GM12878 (cell line): ENCODE results near the gene SPATS2L. TPM values are rescaled to one million over a fixed set of nuclear protein-coding genes. Genes with fewer than 3 reads are reported as not detected.

ENCODE experiments used
- ATAC-seq: fragments of 200-7000 bp; cut with Tn5 transposase; 3 replicates; pipeline ENCODE4 v1.9.1; 2020; ENCODE audit warnings: mild to moderate bottlenecking, moderate library complexity
- BruUV-seq: library from RNA; stranded (reverse); fragments of 400-500 nt; replicated peaks from 2 replicates; lab custom pipeline; 2021; lab: Mats Ljungman, UMichigan
- CTCF ChIA-PET: fragments of 300-600 bp; sonication (Branson Sonifier 250); formaldehyde crosslinking; extraction: SDS; loops from one replicate; lab custom pipeline; 2021; ENCODE audit warnings: inconsistent platforms; lab: Yijun Ruan, JAX
- POLR2A ChIA-PET: fragments of 350-600 bp; formaldehyde crosslinking; extraction: SDS; loops from one replicate; lab custom pipeline; 2021; ENCODE audit warnings: inconsistent platforms; lab: Charles Lee
- RAD21 ChIA-PET: fragments of 300-600 bp; sonication (Branson Sonifier 250); formaldehyde crosslinking; loops from one replicate; lab custom pipeline; 2023; ENCODE audit warnings: antibody characterized with exemption; ENCODE audit not compliant: unreplicated experiment; lab: Charles Lee
- SMC1A ChIA-PET: fragments of 300-600 bp; sonication (Branson Sonifier 250); formaldehyde crosslinking; loops from one replicate; lab custom pipeline; 2023; ENCODE audit not compliant: unreplicated experiment, uncharacterized antibody; lab: Charles Lee
- DNase-seq: peaks from one replicate; pipeline ENCODE4 v3.0.0-alpha.2; 2011; ENCODE audit warnings: low read depth, low spot score
- FAIRE-seq: peaks from 3 replicates; lab custom pipeline; 2011; peaks lifted over from hg19 to GRCh38; lab: Jason Lieb, UNC
- H2AFZ ChIP-seq: 2 replicates; pipeline ENCODE4 v1.6.0; 2011; ENCODE audit warnings: low read depth, low read length, control low read depth; ENCODE audit not compliant: control insufficient read depth
- H3K27ac ChIP-seq: 2 replicates; pipeline ENCODE4 v1.5.1; 2011; ENCODE audit warnings: control low read depth; ENCODE audit not compliant: control insufficient read depth, insufficient read depth
- H3K27me3 ChIP-seq, 2 experiments: replicated peaks in 1 of 2; 2 replicates each; pipeline versions ENCODE4 v1.6.0 to v1.6.1; 2011; ENCODE audit warnings: low read length in 1 of 2; ENCODE audit not compliant: control insufficient read depth in 2 of 2, insufficient read depth in 2 of 2
- H3K36me3 ChIP-seq, 2 experiments: 2 replicates each; pipeline ENCODE4 v1.5.1; 2011; ENCODE audit warnings: low read length in 1 of 2; ENCODE audit not compliant: control insufficient read depth in 2 of 2, insufficient read depth in 2 of 2
- H3K4me1 ChIP-seq: 2 replicates; pipeline ENCODE4 v1.6.1; 2011; ENCODE audit warnings: mild to moderate bottlenecking, low read length, moderate library complexity, mixed read lengths; ENCODE audit not compliant: control insufficient read depth, insufficient read depth
- H3K4me2 ChIP-seq: 2 replicates; pipeline ENCODE4 v1.6.0; 2011; ENCODE audit warnings: control low read depth; ENCODE audit not compliant: control insufficient read depth, insufficient read depth
- H3K4me3 ChIP-seq: fragments of 200-600 bp; sonication (generic); 2 replicates; pipeline ENCODE4 v1.5.1; 2016
- H3K79me2 ChIP-seq: 2 replicates; pipeline ENCODE4 v1.6.0; 2011; ENCODE audit warnings: low read length; ENCODE audit not compliant: control insufficient read depth, insufficient read depth
- H3K9ac ChIP-seq: 2 replicates; pipeline ENCODE4 v1.8.0; 2011; ENCODE audit warnings: low read length, control low read depth, mixed read lengths; ENCODE audit not compliant: control insufficient read depth, insufficient read depth
- H3K9me3 ChIP-seq: replicated peaks from 3 replicates; pipeline ENCODE4 v1.5.1; 2011; ENCODE audit warnings: mild to moderate bottlenecking, low read length; ENCODE audit not compliant: control insufficient read depth, insufficient read depth
- H4K20me1 ChIP-seq: 2 replicates; pipeline ENCODE4 v1.6.0; 2011; ENCODE audit not compliant: control insufficient read depth, insufficient read depth
- CHD4 ChIP-seq: fragments of 200-600 bp; sonication (generic); IDR thresholded peaks from 2 replicates; pipeline ENCODE4 v1.6.1; 2016; ENCODE audit warnings: mild to moderate bottlenecking
- DPF2 ChIP-seq: fragments of 450-650 bp; IDR thresholded peaks from 2 replicates; pipeline ENCODE4 v1.6.1; 2017; ENCODE audit warnings: mild to moderate bottlenecking
- HDAC6 ChIP-seq: fragments of 200-600 bp; sonication (generic); IDR thresholded peaks from one replicate; pipeline ENCODE4 v1.8.0; 2017; ENCODE audit warnings: antibody characterized with exemption; ENCODE audit not compliant: unreplicated experiment
- HSF1 ChIP-seq: fragments of 150-350 bp; IDR thresholded peaks from 2 replicates; pipeline ENCODE4 v1.6.1; 2014; ENCODE audit warnings: mild to moderate bottlenecking, low read depth, low read length
- NFYA ChIP-seq: IDR thresholded peaks from 2 replicates; pipeline ENCODE4 v1.6.1; 2011; ENCODE audit warnings: low read depth, mild to moderate bottlenecking, low read length, improper control_type of control experiment, borderline replicate concordance
- PKNOX1 ChIP-seq: fragments of 450-650 bp; IDR thresholded peaks from 2 replicates; pipeline ENCODE4 v1.6.1; 2016; ENCODE audit warnings: mild to moderate bottlenecking
- POLR2AphosphoS5 ChIP-seq: IDR thresholded peaks from 2 replicates; pipeline ENCODE4 v1.6.1; 2011; ENCODE audit warnings: mild to moderate bottlenecking, low read length, inconsistent platforms
- RBBP5 ChIP-seq: fragments of 200-600 bp; sonication (generic); conservative IDR thresholded peaks from 2 replicates; pipeline ENCODE4 v1.6.1; 2016
- RCOR1 ChIP-seq: conservative IDR thresholded peaks from 2 replicates; pipeline ENCODE4 v1.6.1; 2012; ENCODE audit warnings: low read depth, low read length, improper control_type of control experiment
- SMAD1 ChIP-seq: fragments of 450-650 bp; IDR thresholded peaks from 2 replicates; pipeline ENCODE4 v1.6.1; 2018; ENCODE audit warnings: mild to moderate bottlenecking, low read depth; ENCODE audit not compliant: partially characterized antibody
- SRF ChIP-seq, 2 experiments: IDR thresholded peaks; 2 replicates each; pipeline ENCODE4 v1.6.1; 2011; ENCODE audit warnings: low read depth in 2 of 2, low read length in 2 of 2, mild to moderate bottlenecking in 1 of 2, moderate library complexity in 1 of 2
- WGBS: methylation state at CpG from one replicate; pipeline ENCODE4 v1.1.6; 2016; ENCODE audit warnings: low lambda C conversion rate; ENCODE audit not compliant: insufficient replicate concordance, insufficient coverage; ENCODE audit errors: missing lambda C conversion rate; 5-methylcytosine and 5-hydroxymethylcytosine counted together
- in situ Hi-C: fragments of 300-500 bp; cut with MboI; formaldehyde crosslinking; loops from 9 replicates; pipeline ENCODE4 v1.14.3; 2018; ENCODE audit warnings: mixed read lengths
- intact Hi-C: fragments of 100-400 bp; cut with micrococcal nuclease; formaldehyde crosslinking; loops from one replicate; pipeline ENCODE4 v1.14.2; 2022; ENCODE audit not compliant: unreplicated experiment
- polyA plus RNA-seq, 11 experiments: library from polyadenylated mRNA; depleted of rRNA in 4 of 11; unstranded in 6 of 11; stranded (reverse) in 5 of 11; fragments of >200 nt; fragmentation: Nextera tagmentation in 4 of 11; fragmentation: Illumina TruSeq in 1 of 11; extraction: Ambion mirVana in 4 of 11; extraction: Trizol in 1 of 11; gene quantifications; 1 replicate in 1 of 11; 2 replicates in 10 of 11; pipeline versions ENCODE4 v1.2.1 to v1.2.3, GENCODE V29; 2011 to 2016; ENCODE audit warnings: inconsistent platforms in 2 of 11, missing spikeins in 2 of 11, low read depth in 1 of 11
- total RNA-seq, 4 experiments: library from RNA; depleted of rRNA in 3 of 4; stranded (reverse); fragments of >200 nt in 3 of 4; fragmentation: Illumina TruSeq in 1 of 4; extraction: Trizol in 1 of 4; gene quantifications; 2 replicates each; pipeline versions ENCODE4 v1.2.1 to v1.2.3, GENCODE V29; 2013 to 2021
- TF ChIP-seq, protein P1 (sequence below): fragments of 450-650 bp; IDR thresholded peaks from 2 replicates; pipeline ENCODE4 v1.6.1; 2018; ENCODE audit warnings: mild to moderate bottlenecking, low read depth, moderate library complexity; ENCODE audit not compliant: partially characterized antibody
- TF ChIP-seq, protein P2 (sequence below): fragments of 450-650 bp; formaldehyde crosslinking; IDR thresholded peaks from 2 replicates; pipeline ENCODE4 v1.5.0; 2022; ENCODE audit warnings: mild to moderate bottlenecking, missing genetic modification characterization
- TF ChIP-seq, protein P3 (sequence below): fragments of 450-650 bp; IDR thresholded peaks from 2 replicates; pipeline ENCODE4 v1.6.1; 2017; ENCODE audit warnings: mild to moderate bottlenecking

SPATS2L gene
- total and polyA plus RNA-seq, 10 of the 15 experiments (the other 5 are each of a cell fraction or from before 2014, with no cell fraction given): 5.2 to 30.0 (median 20.1) TPM

DNA sequence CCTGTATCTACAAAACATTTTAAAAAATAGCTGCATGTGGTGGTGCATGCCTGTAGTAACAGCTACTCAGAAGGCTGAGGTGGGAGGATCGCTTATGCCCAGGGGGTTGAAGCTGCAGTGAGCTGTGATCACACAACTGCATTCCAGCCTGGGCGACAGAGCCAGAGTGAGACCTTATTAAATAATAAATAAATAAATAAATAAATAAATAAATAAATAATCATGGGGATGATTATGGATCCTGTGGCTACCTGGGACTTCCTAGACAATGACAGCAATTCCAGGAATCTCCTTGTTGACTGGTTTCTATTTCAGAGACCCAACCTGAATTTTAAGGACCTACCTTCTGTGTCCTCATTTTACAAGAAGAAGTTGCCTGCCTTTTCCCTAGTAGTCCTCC is 111.9 kb downstream of the SPATS2L start:
- 70% methylated on average over 2 of the region's 2 CpGs for WGBS

More for the DNA sequence above, 111.9 kb downstream of the SPATS2L start:
- FAIRE-seq: no peak
- no TSS peak for BruUV-seq
- ChIA-PET SMC1A (interaction anchor here (1.4 to 1.5 kb wide), 2 partner anchors 8 to 53 kb away, joined by 3 to 4 read pairs; no protein-coding TSS in a partner anchor), POLR2A (no interaction called here), RAD21 (no interaction called here), CTCF (no interaction called here)
- Histone ChIP-seq H3K36me3 (no peaks in the 10 kb centered on the region; a peak in 1 of 4 replicates), H2AFZ (no peak overlapping the region), H3K9ac (no peak overlapping the region), H3K27ac (no peak overlapping the region), H3K27me3 (no peaks in the 10 kb centered on the region), H3K9me3 (no peaks in the 10 kb centered on the region), H3K4me1 (no peaks in the 10 kb centered on the region), H3K4me3 (no peak overlapping the region), H3K79me2 (no peaks in the 10 kb centered on the region), H4K20me1 (no peaks in the 10 kb centered on the region), H3K4me2 (no peak overlapping the region)
- in situ Hi-C loops (no loop called here), intact Hi-C loops (no loop called here)
- DNase-seq: no peak
- TF ChIP-seq HDAC6 (no peak), PKNOX1 (no peak), HSF1 (no peak), CHD4 (no peak), RBBP5 (no peak), DPF2 (no peak), RCOR1 (no peak), SMAD1 (no peak), NFYA (no peak), SRF (IDR thresholded peaks at IDR 0.05; ENCODE audit: low read depth in 2 of 2, low read length in 2 of 2) (no peak), POLR2AphosphoS5 (no peak)
- TF ChIP-seq, protein P1, sequence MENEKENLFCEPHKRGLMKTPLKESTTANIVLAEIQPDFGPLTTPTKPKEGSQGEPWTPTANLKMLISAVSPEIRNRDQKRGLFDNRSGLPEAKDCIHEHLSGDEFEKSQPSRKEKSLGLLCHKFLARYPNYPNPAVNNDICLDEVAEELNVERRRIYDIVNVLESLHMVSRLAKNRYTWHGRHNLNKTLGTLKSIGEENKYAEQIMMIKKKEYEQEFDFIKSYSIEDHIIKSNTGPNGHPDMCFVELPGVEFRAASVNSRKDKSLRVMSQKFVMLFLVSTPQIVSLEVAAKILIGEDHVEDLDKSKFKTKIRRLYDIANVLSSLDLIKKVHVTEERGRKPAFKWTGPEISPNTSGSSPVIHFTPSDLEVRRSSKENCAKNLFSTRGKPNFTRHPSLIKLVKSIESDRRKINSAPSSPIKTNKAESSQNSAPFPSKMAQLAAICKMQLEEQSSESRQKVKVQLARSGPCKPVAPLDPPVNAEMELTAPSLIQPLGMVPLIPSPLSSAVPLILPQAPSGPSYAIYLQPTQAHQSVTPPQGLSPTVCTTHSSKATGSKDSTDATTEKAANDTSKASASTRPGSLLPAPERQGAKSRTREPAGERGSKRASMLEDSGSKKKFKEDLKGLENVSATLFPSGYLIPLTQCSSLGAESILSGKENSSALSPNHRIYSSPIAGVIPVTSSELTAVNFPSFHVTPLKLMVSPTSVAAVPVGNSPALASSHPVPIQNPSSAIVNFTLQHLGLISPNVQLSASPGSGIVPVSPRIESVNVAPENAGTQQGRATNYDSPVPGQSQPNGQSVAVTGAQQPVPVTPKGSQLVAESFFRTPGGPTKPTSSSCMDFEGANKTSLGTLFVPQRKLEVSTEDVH: no peak
- TF ChIP-seq, protein P2, sequence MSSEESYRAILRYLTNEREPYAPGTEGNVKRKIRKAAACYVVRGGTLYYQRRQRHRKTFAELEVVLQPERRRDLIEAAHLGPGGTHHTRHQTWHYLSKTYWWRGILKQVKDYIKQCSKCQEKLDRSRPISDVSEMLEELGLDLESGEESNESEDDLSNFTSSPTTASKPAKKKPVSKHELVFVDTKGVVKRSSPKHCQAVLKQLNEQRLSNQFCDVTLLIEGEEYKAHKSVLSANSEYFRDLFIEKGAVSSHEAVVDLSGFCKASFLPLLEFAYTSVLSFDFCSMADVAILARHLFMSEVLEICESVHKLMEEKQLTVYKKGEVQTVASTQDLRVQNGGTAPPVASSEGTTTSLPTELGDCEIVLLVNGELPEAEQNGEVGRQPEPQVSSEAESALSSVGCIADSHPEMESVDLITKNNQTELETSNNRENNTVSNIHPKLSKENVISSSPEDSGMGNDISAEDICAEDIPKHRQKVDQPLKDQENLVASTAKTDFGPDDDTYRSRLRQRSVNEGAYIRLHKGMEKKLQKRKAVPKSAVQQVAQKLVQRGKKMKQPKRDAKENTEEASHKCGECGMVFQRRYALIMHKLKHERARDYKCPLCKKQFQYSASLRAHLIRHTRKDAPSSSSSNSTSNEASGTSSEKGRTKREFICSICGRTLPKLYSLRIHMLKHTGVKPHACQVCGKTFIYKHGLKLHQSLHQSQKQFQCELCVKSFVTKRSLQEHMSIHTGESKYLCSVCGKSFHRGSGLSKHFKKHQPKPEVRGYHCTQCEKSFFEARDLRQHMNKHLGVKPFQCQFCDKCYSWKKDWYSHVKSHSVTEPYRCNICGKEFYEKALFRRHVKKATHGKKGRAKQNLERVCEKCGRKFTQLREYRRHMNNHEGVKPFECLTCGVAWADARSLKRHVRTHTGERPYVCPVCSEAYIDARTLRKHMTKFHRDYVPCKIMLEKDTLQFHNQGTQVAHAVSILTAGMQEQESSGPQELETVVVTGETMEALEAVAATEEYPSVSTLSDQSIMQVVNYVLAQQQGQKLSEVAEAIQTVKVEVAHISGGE: no peak
- TF ChIP-seq, protein P3, sequence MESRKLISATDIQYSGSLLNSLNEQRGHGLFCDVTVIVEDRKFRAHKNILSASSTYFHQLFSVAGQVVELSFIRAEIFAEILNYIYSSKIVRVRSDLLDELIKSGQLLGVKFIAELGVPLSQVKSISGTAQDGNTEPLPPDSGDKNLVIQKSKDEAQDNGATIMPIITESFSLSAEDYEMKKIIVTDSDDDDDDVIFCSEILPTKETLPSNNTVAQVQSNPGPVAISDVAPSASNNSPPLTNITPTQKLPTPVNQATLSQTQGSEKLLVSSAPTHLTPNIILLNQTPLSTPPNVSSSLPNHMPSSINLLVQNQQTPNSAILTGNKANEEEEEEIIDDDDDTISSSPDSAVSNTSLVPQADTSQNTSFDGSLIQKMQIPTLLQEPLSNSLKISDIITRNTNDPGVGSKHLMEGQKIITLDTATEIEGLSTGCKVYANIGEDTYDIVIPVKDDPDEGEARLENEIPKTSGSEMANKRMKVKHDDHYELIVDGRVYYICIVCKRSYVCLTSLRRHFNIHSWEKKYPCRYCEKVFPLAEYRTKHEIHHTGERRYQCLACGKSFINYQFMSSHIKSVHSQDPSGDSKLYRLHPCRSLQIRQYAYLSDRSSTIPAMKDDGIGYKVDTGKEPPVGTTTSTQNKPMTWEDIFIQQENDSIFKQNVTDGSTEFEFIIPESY: no peak
- no peak for ATAC-seq
